HG02943 (cell line): Measurements from ENCODE around the gene RUNX2.
"Not testable (repeated sequence)": the region's sequence is repeated elsewhere in the genome, so short reads cannot be mapped to it uniquely, and the experiment has no call there.

Experiments used
- ATAC-seq: cut with Tn5 transposase; IDR thresholded peaks from one replicate; pipeline ENCODE4 v1.9.1; 2021; ENCODE audit warnings: mild to moderate bottlenecking, low read depth, moderate library complexity; ENCODE audit not compliant: unreplicated experiment

The RUNX2 gene

GRCh38 chr6:45450132-45450531, 122.0 kb downstream of the RUNX2 start:
- no peak for ATAC-seq

DNA sequence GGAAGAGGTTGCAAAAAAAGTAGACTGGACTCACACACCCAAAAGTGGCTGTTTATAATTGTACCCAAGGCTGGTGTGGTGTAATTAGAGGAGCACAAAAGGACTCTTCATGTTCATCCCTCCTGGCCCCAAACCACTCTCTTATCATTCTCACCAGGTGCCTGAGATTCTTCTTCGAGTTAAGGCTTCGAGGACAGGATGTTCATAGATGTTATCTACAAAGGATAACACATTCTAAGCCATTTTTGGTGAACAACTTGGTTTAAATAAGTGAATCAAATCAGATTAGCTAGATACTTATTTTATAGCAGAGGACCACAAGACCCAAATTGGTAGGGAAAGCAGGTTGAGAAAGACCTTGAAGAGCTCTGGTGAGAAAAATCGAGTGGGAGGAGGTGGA, 122.7 kb downstream of the RUNX2 start:
- ATAC-seq, result no peak

DNA sequence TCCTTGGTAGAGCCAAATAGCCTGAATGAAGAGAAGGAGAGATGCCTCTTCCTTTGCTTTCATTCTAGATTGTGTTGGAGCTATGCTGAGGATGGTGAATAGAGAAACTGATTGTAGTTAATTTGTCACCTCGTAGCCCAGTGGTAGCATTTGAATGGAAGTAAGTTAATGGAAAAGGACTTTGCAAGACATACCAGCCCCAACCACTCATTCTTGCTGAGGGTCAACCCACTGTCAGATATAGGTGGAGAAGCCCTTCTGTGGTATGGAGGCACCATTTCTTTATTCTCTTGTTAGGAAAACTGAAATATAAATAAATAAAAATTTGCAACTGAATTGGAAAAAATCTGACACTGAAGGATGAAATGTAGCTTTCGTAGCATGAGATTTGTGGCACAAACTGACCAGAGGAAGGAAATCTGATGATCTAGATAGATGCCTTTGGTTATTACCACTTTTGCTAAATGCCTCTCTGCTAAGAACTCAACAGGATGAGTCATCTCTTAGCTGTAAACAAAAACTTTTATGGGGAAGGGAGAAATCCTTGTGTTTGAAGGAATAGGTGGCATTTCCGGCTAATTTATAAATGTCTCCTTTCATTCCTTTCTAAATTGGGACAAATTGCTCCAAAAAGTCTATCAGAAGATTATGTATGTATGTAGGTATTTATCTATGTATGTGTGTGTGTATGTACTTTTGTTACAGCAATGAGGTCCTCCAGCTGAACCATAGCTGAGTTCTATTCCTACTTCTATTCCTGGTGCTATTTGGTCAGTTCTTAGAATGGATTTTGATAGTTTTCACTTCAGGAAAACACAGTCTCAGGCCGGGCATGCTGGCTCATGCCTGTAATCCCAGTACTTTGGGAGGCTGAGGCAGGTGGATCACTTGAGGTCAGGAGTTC, 126.1 kb downstream of the RUNX2 start:
- ATAC-seq, result no peak

DNA sequence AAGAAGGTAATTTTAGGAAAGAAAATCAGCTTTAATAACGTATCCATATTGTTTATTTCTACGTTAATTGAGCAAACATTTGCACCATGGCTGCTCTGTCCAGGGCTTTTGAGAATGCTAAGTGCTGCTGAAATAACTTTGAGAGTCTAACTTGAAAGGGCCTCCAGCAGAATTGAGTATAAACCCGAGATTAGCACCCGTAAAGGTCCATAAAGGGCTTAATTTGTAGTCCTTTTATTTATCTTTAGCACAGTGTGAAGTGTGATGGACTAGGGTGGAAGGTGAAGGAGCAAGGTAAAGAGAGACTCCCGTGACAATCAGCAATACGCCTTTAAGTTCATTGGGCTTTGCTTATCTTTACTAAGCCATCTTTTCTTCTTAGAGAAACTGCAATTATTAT, 127.3 kb downstream of the RUNX2 start:
- no peak for ATAC-seq

DNA sequence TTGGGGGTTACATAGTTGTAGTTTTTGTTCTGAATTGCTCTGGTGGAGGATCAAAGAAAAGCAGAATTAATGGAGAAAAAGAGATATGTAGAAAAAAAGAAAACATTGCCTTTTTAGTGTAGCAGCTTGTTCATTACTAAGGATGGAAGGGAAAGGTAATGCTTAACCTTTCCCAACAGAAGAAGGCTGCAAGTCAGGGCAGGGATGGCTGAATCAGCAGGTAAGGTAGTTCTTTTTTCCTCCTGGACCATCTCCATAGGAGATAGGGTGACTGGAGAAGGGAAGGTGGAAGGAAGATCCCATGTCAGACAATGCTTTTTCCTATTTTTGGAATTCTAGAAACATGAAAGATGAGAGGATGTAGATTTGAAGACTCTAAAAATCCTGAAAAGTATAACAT, 129.0 kb downstream of the RUNX2 start:
- ATAC-seq, result no peak

- no peak for ATAC-seq
Observed at GRCh38 chr6:45458672-45459071, 130.5 kb downstream of the RUNX2 start.

DNA sequence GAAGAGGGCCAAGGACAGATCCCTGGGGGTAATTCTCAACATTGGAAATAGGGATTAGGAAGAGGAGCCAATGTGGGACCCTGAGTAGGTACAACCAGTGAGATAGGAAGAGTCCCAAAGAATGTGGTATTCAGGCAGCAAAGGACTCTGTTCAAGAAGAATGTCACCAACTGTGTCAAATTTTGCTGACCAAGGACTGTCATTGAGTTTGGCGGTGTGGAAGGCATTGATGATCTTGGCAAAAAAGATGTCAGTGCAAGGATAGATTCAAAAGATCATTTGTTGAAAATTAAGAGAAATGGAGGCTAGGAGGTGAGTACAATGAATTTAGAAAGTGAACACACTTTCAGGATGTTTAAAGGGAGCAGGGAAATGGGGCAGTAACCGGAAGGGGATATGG, 132.0 kb downstream of the RUNX2 start:
- no peak for ATAC-seq

GRCh38 chr6:45461486-45461885, 133.4 kb downstream of the RUNX2 start:
- no peak for ATAC-seq

DNA sequence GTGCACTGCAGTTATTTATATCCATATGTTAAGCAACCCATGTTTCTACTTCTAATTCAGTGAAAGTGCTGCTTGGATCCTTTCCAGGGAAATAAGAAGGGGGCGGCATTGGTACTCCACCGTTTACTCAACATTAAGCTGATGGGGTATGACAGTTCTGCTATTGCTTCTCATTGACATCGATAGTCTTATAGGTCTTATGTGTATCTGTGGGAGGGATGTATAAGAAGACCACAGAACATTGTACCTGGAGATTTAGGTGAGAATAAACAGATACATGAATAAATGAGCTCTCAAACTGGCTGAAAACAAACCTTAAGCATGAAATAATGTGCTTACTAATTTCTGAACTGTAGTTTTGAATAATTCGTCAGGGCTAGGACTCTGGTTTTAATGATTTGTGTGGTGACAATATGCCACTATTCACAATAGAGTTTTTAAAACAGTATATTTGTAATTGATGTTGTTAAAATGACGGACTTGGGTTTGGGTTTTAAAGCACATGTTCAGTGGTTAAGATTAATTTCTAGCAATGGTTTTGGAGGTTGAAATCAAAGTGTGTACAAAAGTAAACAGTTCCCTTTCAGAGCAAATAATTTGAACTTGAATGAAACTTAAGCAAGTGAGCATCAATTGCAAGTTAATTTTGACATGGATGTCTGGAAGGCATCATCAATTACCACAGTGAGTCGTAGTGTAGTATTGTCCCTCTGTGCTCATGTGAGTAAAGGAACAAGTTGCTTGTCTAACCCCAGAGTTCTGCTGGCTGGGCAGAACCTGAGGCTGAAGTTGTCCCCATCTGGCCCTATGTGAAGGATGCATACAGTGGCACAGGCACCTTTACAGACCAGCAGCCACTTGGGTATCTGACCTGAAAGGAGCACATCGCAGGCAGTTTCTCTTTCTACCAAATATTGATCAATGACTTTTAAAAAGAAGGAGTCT, 134.3 kb downstream of the RUNX2 start:
- no peak for ATAC-seq

DNA sequence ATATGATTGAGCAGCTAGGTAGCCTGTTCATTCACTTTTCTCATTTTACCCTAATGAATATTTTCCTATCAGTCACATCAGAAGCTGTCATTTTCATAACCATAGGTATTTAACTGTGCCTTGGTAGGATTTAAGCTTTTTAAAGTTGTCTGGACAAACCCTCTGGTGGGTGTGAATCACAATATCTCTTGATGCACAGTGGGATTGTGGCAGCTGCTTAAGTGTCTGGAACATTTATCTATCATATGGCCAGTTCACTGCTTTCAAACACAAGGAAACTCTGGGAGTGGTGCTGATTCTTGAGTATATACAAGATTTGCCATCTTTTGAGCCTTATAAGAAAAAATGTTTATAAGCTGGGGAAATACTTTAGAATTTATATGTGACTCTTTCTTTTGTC, 136.6 kb downstream of the RUNX2 start:
- no peak for ATAC-seq

GRCh38 chr6:45466686-45467085, 138.6 kb downstream of the RUNX2 start:
- ATAC-seq, result no peak

DNA sequence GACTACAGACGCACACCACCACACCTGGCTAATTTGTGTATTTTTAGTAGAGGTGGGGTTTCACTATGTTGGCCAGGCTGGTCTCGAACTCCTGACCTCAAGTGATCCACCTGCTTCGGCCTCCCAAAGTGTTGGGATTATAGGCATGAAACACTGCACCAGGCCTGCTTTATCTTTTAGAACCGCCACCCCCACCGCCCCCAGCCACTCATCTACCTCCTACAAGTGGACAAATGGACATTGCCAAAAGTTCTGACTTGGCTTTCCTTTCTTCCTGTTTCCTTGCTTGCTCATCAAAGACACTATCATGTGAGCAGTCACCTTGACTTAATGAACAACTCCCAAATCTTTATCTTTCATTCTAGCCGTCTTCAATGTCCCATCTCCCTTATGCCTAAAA, 139.3 kb downstream of the RUNX2 start:
- not testable (repeated sequence) for ATAC-seq

- ATAC-seq, result no peak
Observed at GRCh38 chr6:45467853-45468252, 139.7 kb downstream of the RUNX2 start.

GRCh38 chr6:45469663-45470062, 141.5 kb downstream of the RUNX2 start:
- no peak for ATAC-seq

DNA sequence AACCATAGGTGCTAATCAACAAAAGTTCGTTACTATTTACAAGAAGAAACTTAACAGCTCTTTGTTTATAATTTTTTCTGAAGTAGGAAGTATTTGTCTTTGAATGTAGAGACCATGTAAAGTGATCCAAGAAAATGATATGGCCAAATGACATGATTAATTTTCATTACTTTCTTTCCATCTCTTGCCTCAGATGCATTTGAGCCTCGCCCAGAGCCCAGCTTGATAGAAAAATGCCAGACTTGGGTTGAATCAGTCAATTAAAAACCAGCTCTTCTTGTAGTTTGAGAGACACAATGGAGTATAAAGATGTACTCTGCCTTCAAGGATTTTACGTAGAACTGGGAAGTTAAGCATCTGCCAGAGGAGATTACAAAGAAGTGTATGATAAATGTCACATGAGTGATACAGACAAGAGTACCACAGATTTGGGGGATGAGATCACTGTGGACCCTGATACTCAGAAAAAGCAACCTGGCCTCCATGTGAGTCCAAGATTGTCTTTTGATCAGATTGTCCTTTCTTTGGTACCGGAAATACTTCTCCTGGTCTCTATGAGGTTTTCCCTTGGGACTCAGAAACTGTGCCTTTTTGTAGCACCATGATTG, 142.1 kb downstream of the RUNX2 start:
- no peak for ATAC-seq

DNA sequence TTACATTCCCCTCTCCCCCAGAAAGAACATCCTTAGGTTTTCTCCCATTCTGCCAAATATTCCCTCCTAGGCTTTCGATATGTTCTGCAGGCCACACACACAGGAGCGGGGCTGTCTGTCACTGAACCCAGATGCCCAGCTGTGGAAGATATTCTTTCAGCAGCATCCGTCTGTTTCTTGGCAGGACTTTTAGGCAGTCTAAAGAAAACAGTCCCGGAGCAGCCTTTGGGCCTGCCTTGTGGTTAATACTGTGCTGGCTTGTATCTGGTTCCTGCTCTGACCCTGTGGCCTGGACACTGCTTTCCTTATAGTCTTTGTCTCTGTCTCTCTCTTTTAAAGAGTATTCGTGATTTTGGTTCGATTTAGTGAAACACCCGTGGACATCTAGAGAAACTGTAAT, 144.3 kb downstream of the RUNX2 start:
- ATAC-seq, result no peak

- ATAC-seq, result no peak
Observed at GRCh38 chr6:45473121-45473993, 145.2 kb downstream of the RUNX2 start.

- ATAC-seq, result no peak
Observed at GRCh38 chr6:45474376-45474775, 146.2 kb downstream of the RUNX2 start.

GRCh38 chr6:45476341-45476740, 148.2 kb downstream of the RUNX2 start:
- ATAC-seq, result no peak

DNA sequence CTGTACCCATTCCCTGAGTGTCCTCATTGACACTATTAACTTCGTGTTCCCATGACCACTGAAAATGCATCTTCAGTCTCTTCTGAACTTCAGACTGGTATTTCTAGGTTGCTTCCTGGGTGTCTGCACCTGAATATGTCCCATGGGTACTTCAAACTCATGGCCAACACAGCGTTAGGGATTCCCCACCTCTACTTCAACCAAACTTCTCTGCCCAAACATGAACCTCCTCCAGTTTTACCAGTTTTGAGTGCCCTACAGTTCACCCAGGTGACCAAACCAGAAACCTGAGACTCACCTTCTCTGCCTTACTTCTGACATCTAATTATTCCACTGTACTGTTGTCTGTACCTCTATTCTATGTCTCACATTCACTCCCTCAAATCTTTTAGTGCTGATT, 149.1 kb downstream of the RUNX2 start:
- ATAC-seq, result no peak
